ENCODE results near the gene CACNB1.

CACNB1 gene

GRCh38 chr17:39123627-39124026, 73.8 kb downstream of the CACNB1 start:
- in situ Hi-C loops (cut with HindIII; ENCODE audit: low sequenced_read_pairs): loop anchor here (10.0 kb wide), 1 partner anchor 109 kb away; no protein-coding TSS in a partner anchor
- no peak overlapping the region for H3K4me3 ChIP-seq (ENCODE audit: low read depth, low read length)
- no peak for DNase-seq (ENCODE audit: low read depth)
- TF ChIP-seq CTCF (IDR thresholded peaks at IDR 0.05; ENCODE audit: low read depth, low read length, missing control alignments): no peak

All from astrocyte of the cerebellum (primary cell).